Keratinocyte (primary cell): Measurements from ENCODE around the gene PPM1A. TPM values are rescaled to one million over a fixed set of nuclear protein-coding genes. Genes with fewer than 3 reads are reported as not detected.

Source experiments
- DNase-seq: peaks from one replicate; pipeline ENCODE4 v3.0.0-alpha.2; 2011; ENCODE audit warnings: low read depth, missing footprints, low spot score
- FAIRE-seq: peaks from 2 replicates; lab custom pipeline; 2011; peaks lifted over from hg19 to GRCh38; lab: Jason Lieb, UNC
- H2AFZ ChIP-seq: 2 replicates; pipeline ENCODE4 v1.6.0; 2012; ENCODE audit warnings: low read length, control low read depth, inconsistent platforms; ENCODE audit not compliant: control insufficient read depth
- H3K27ac ChIP-seq: 2 replicates; pipeline ENCODE4 v1.5.1; 2011; ENCODE audit warnings: low read length; ENCODE audit not compliant: control insufficient read depth, insufficient read depth
- H3K27me3 ChIP-seq: 3 replicates; pipeline ENCODE4 v1.6.0; 2011; ENCODE audit warnings: low read length; ENCODE audit not compliant: control insufficient read depth, insufficient read depth; ENCODE audit errors: extremely low read depth
- H3K36me3 ChIP-seq, 2 experiments: 2 replicates in 1 of 2; 3 replicates in 1 of 2; pipeline ENCODE4 v1.5.1; 2011; ENCODE audit warnings: low read length in 2 of 2, mild to moderate bottlenecking in 1 of 2; ENCODE audit not compliant: control insufficient read depth in 2 of 2, insufficient read depth in 2 of 2; ENCODE audit errors: extremely low read depth in 1 of 2
- H3K4me1 ChIP-seq: 3 replicates; pipeline ENCODE4 v1.5.1; 2011; ENCODE audit warnings: low read length; ENCODE audit not compliant: control insufficient read depth, insufficient read depth; ENCODE audit errors: extremely low read depth
- H3K4me2 ChIP-seq: 3 replicates; pipeline ENCODE4 v1.6.0; 2011; ENCODE audit warnings: low read depth, low read length; ENCODE audit not compliant: control insufficient read depth, insufficient read depth; ENCODE audit errors: extremely low read depth
- H3K4me3 ChIP-seq, 3 experiments: fragments of 200-600 bp in 1 of 3; sonication (generic) in 1 of 3; 2 replicates in 2 of 3; 3 replicates in 1 of 3; pipeline ENCODE4 v1.5.1; 2011 to 2016; ENCODE audit warnings: low read length in 3 of 3, mild to moderate bottlenecking in 3 of 3, control low read depth in 2 of 3, inconsistent platforms in 1 of 3, low read depth in 1 of 3, mixed read lengths in 1 of 3, mixed run types in 1 of 3, moderate library complexity in 1 of 3; ENCODE audit not compliant: control insufficient read depth in 2 of 3, insufficient read depth in 2 of 3; ENCODE audit errors: extremely low read depth in 1 of 3
- H3K79me2 ChIP-seq: 2 replicates; pipeline ENCODE4 v1.6.0; 2012; ENCODE audit warnings: low read length; ENCODE audit not compliant: control insufficient read depth, insufficient read depth
- H3K9ac ChIP-seq: 3 replicates; pipeline ENCODE4 v1.6.0; 2011; ENCODE audit warnings: low read length; ENCODE audit not compliant: control insufficient read depth, insufficient read depth; ENCODE audit errors: extremely low read depth
- H3K9me1 ChIP-seq: 3 replicates; pipeline ENCODE4 v1.6.0; 2011; ENCODE audit warnings: low read length; ENCODE audit not compliant: control insufficient read depth, insufficient read depth; ENCODE audit errors: extremely low read depth
- H3K9me3 ChIP-seq: 2 replicates; pipeline ENCODE4 v1.5.1; 2012; ENCODE audit warnings: low read depth, low read length; ENCODE audit not compliant: control insufficient read depth
- H4K20me1 ChIP-seq: 3 replicates; pipeline ENCODE4 v1.6.0; 2011; ENCODE audit warnings: low read length; ENCODE audit not compliant: control insufficient read depth, insufficient read depth; ENCODE audit errors: extremely low read depth
- EZH2 ChIP-seq: IDR thresholded peaks from one replicate; pipeline ENCODE4 v1.6.1; 2012; ENCODE audit warnings: inconsistent platforms, mild to moderate bottlenecking, low read length, moderate library complexity
- dilution Hi-C: fragments of 300-500 bp; cut with MboI; formaldehyde crosslinking; loops from one replicate; pipeline ENCODE4 v1.7.0; 2020; ENCODE audit warnings: low sequenced_read_pairs; ENCODE audit not compliant: extremely low pct_ligation_motif_present
- polyA plus RNA-seq, 5 experiments: library from polyadenylated mRNA; depleted of rRNA in 3 of 5; stranded (reverse) in 3 of 5; stranded (forward) in 1 of 5; unstranded in 1 of 5; fragments of >200 nt; gene quantifications; 1 replicate in 1 of 5; 2 replicates in 3 of 5; 3 replicates in 1 of 5; pipeline versions ENCODE4 v1.2.1 to v1.2.3, GENCODE V29; 2011 to 2012; ENCODE audit warnings: missing spikeins in 2 of 5, low read depth in 1 of 5, low replicate concordance in 1 of 5
- TF ChIP-seq, protein P1 (sequence below), 3 experiments: IDR thresholded peaks in 1 of 3; conservative IDR thresholded peaks in 1 of 3; optimal IDR thresholded peaks in 1 of 3; 2 replicates in 2 of 3; 3 replicates in 1 of 3; pipeline versions ENCODE3 to v1.5.1; 2011; ENCODE audit warnings: low read length in 3 of 3, mild to moderate bottlenecking in 3 of 3, moderate library complexity in 2 of 3, control low read depth in 1 of 3, inconsistent platforms in 1 of 3; ENCODE audit not compliant: insufficient read depth in 2 of 3; ENCODE audit errors: extremely low read depth in 1 of 3

PPM1A gene
- polyA plus RNA-seq, 1 donor (not counting 4 experiments of a cell fraction or from before 2014, with no cell fraction given) = 44.5 TPM

GRCh38 chr14:60212503-60213371, 36.3 kb upstream of the PPM1A start:
- no peaks in the 10 kb centered on the region for H3K4me1 ChIP-seq
- H3K27me3 ChIP-seq = peaks cover 12% of the 10 kb centered on the region
- H4K20me1 ChIP-seq = no peaks in the 10 kb centered on the region
- H3K27ac ChIP-seq = no peak overlapping the region
- DNase-seq = no peak
- H3K36me3 ChIP-seq = no peaks in the 10 kb centered on the region
- no peak overlapping the region for H2AFZ ChIP-seq
- no peaks in the 10 kb centered on the region for H3K79me2 ChIP-seq
- TF ChIP-seq, protein P1, sequence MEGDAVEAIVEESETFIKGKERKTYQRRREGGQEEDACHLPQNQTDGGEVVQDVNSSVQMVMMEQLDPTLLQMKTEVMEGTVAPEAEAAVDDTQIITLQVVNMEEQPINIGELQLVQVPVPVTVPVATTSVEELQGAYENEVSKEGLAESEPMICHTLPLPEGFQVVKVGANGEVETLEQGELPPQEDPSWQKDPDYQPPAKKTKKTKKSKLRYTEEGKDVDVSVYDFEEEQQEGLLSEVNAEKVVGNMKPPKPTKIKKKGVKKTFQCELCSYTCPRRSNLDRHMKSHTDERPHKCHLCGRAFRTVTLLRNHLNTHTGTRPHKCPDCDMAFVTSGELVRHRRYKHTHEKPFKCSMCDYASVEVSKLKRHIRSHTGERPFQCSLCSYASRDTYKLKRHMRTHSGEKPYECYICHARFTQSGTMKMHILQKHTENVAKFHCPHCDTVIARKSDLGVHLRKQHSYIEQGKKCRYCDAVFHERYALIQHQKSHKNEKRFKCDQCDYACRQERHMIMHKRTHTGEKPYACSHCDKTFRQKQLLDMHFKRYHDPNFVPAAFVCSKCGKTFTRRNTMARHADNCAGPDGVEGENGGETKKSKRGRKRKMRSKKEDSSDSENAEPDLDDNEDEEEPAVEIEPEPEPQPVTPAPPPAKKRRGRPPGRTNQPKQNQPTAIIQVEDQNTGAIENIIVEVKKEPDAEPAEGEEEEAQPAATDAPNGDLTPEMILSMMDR (optimal IDR thresholded peaks at IDR 0.05 in 1 of 3, IDR thresholded peaks at IDR 0.05 in 1 of 3, conservative IDR thresholded peaks at IDR 0.05 in 1 of 3; ENCODE audit: extremely low read depth in 1 of 3, insufficient read depth in 2 of 3, low read length in 3 of 3) = no peak
- no peak for TF ChIP-seq EZH2
- dilution Hi-C loops = no loop called here
- no peaks in the 10 kb centered on the region for H3K9me3 ChIP-seq
- H3K4me2 ChIP-seq = no peak overlapping the region
- no peak overlapping the region for H3K9ac ChIP-seq
- H3K4me3 ChIP-seq = no peak overlapping the region
- H3K9me1 ChIP-seq = no peaks in the 10 kb centered on the region
- no peak for FAIRE-seq

GRCh38 chr14:60214003-60214402, 35.0 kb upstream of the PPM1A start:
- H3K79me2 ChIP-seq = no peaks in the 10 kb centered on the region

More at GRCh38 chr14:60214003-60214402, 35.0 kb upstream of the PPM1A start:
- dilution Hi-C loops = no loop called here
- H3K9me1 ChIP-seq = no peaks in the 10 kb centered on the region
- H2AFZ ChIP-seq = no peak overlapping the region
- H3K4me1 ChIP-seq = no peaks in the 10 kb centered on the region
- peaks cover 10% of the 10 kb centered on the region for H3K27me3 ChIP-seq
- no peak overlapping the region for H3K4me3 ChIP-seq
- no peak overlapping the region for H3K4me2 ChIP-seq
- H3K36me3 ChIP-seq = no peaks in the 10 kb centered on the region
- no peak overlapping the region for H3K27ac ChIP-seq
- H3K9ac ChIP-seq = no peak overlapping the region
- H3K9me3 ChIP-seq = no peaks in the 10 kb centered on the region
- no peak for TF ChIP-seq EZH2
- TF ChIP-seq, protein P1 (optimal IDR thresholded peaks at IDR 0.05 in 1 of 3, IDR thresholded peaks at IDR 0.05 in 1 of 3, conservative IDR thresholded peaks at IDR 0.05 in 1 of 3; ENCODE audit: extremely low read depth in 1 of 3, insufficient read depth in 2 of 3, low read length in 3 of 3) = no peak
- H4K20me1 ChIP-seq = no peaks in the 10 kb centered on the region
- FAIRE-seq (no peak), DNase-seq (no peak)
